ENCODE results near the gene ARHGEF25.
"Not testable (repeated sequence)": the region's sequence is repeated elsewhere in the genome, so short reads cannot be mapped to it uniquely, and the experiment has no call there.

DNA sequence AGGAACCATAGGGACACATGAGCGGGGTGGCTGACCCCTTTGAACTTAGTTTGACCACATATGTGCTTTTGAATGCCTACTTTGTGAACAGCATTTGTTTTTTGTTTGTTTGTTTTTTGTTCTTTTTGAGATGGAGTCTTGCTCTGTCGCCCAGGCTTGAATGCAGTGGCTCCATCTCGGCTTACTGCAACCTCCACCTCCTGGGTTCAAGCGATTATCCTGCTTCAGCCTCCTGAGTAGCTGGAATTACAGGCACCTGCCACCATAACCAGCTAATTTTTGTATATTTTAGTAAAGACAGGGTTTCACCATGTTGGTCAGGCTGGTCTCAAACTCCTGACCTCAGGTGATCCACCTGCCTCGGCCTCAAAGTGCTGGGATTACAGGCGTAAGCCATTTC, 7.2 kb downstream of the ARHGEF25 start:
- not testable (repeated sequence) for TF ChIP-seq CEBPB (IDR thresholded peaks at IDR 0.05; ENCODE audit: borderline replicate concordance, low read depth, low read length); ETV5 (CRISPR knock-in tag; IDR thresholded peaks at IDR 0.05; ENCODE audit: borderline replicate concordance); KAT7 (CRISPR knock-in tag; IDR thresholded peaks at IDR 0.05; ENCODE audit: borderline replicate concordance)
- TF ChIP-seq, protein P1, sequence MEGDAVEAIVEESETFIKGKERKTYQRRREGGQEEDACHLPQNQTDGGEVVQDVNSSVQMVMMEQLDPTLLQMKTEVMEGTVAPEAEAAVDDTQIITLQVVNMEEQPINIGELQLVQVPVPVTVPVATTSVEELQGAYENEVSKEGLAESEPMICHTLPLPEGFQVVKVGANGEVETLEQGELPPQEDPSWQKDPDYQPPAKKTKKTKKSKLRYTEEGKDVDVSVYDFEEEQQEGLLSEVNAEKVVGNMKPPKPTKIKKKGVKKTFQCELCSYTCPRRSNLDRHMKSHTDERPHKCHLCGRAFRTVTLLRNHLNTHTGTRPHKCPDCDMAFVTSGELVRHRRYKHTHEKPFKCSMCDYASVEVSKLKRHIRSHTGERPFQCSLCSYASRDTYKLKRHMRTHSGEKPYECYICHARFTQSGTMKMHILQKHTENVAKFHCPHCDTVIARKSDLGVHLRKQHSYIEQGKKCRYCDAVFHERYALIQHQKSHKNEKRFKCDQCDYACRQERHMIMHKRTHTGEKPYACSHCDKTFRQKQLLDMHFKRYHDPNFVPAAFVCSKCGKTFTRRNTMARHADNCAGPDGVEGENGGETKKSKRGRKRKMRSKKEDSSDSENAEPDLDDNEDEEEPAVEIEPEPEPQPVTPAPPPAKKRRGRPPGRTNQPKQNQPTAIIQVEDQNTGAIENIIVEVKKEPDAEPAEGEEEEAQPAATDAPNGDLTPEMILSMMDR (CRISPR knock-in tag; IDR thresholded peaks at IDR 0.05), result not testable (repeated sequence)
- TF ChIP-seq, protein P2, sequence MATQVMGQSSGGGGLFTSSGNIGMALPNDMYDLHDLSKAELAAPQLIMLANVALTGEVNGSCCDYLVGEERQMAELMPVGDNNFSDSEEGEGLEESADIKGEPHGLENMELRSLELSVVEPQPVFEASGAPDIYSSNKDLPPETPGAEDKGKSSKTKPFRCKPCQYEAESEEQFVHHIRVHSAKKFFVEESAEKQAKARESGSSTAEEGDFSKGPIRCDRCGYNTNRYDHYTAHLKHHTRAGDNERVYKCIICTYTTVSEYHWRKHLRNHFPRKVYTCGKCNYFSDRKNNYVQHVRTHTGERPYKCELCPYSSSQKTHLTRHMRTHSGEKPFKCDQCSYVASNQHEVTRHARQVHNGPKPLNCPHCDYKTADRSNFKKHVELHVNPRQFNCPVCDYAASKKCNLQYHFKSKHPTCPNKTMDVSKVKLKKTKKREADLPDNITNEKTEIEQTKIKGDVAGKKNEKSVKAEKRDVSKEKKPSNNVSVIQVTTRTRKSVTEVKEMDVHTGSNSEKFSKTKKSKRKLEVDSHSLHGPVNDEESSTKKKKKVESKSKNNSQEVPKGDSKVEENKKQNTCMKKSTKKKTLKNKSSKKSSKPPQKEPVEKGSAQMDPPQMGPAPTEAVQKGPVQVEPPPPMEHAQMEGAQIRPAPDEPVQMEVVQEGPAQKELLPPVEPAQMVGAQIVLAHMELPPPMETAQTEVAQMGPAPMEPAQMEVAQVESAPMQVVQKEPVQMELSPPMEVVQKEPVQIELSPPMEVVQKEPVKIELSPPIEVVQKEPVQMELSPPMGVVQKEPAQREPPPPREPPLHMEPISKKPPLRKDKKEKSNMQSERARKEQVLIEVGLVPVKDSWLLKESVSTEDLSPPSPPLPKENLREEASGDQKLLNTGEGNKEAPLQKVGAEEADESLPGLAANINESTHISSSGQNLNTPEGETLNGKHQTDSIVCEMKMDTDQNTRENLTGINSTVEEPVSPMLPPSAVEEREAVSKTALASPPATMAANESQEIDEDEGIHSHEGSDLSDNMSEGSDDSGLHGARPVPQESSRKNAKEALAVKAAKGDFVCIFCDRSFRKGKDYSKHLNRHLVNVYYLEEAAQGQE (IDR thresholded peaks at IDR 0.05; ENCODE audit: borderline replicate concordance in 1 of 2, low read depth in 1 of 2, low read length in 2 of 2), result not testable (repeated sequence)
